Activated CD4-positive, CD25-positive, alpha-beta regulatory T cell (primary cell): ENCODE measurements around the gene HSPA12B.

ENCODE experiments used
- DNase-seq, 4 experiments: peaks; one replicate each; lab custom pipeline; 2025; lab: John Stamatoyannopoulos, UW

Gene HSPA12B

DNA sequence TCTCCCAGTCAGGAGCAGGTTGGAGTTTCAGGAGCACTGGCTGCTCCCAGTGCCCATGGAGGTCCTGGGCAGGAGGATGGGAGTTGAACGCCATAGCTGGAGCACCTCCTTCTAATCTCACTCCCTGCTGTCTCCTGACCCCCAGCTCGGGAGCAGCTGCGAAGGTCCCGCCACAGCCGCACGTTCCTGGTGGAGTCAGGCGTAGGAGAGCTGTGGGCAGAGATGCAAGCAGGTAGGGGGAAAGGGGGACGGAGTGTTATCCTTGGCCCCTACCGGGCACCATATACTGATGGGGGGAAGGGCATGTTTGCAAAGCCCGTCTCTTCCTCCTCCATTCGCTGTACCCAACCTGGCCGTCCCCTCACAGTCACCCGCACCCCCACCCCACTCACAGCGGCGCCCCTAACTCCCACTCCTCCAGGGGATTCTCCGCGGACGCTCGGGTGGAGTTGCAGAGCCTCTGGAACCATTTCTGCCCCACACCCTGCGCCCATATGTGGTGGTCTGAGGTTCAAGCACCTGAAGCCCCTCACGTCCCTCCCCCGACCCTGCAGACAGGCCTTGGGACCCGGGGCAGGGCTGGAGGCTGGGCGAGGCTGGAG, 16.7 kb downstream of the HSPA12B start:
- DNase-seq = no peak

DNA sequence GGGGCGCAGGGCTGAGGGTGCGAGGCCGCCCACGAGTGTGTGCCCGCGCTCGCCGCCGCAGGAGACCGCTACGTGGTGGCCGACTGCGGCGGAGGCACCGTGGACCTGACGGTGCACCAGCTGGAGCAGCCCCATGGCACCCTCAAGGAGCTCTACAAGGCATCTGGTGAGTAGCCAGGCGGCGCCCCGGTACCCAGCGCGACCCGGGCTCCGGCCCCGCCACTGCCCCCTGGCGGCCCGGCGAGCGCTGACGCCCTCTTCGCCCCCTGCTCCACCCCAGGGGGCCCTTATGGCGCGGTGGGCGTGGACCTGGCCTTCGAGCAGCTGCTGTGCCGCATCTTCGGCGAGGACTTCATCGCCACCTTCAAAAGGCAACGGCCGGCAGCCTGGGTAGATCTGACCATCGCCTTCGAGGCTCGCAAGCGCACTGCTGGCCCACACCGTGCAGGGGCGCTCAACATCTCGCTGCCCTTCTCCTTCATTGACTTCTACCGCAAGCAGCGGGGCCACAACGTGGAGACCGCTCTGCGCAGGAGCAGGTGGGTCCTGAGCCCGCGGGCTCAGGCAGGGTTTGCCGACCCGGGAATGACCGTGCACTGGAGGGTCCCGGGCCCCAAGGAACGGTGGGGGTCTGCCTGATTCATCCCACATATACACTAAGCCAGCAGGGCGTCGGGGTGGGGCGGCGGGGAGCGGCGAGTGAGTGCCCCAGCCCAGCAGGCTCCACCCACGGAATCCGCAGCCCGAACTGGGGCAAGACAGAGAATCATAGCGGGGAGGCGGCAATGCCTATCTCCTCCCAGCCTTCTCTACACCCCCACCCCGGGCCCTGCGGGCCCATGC, 17.4 kb downstream of the HSPA12B start:
- DNase-seq = peak in 1 of 4 experiments; percentile 13

DNA sequence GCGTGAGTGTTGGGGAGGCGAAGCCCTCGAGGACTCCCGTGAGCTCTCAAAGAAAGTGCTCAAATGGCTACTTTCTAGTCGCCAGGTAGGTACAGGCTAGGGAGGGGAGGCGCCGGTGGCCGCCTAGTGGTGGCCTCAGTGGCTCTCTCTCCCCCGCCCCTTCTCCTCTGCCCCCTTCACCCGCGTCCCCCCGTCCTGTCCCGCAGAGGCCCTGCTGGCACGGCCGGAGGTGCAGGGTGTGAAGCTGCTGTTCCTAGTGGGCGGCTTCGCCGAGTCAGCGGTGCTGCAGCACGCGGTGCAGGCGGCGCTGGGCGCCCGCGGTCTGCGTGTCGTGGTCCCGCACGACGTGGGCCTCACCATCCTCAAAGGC, 18.8 kb downstream of the HSPA12B start:
- no peak for DNase-seq

GRCh38 chr20:3751675-3752385, 19.3 kb downstream of the HSPA12B start:
- peak in 2 of 4 experiments; percentile 18 to 29 for DNase-seq

DNA sequence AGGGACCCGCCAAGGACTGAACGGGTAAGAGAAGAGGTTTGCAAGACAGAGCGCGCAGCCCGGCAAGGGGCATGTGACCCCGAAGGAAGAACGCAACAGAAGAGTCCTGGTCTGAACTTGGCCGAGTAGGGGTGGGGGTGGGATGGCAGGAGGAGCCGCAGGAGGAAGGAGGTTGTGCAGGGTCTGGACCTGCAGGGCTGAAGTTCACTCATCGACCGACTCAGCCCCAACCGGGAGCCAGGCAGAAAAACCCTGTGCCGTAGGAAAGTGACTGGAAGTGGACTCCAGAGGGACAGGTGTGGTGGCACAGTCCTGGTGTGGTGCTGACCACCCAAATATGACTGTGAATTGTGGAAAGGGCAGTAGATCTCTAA, 19.9 kb downstream of the HSPA12B start:
- DNase-seq = no peak

GRCh38 chr20:3753098-3753497, 20.6 kb downstream of the HSPA12B start:
- peak in 3 of 4 experiments; percentile 17 to 24 (median 18) for DNase-seq

- DNase-seq = no peak
Measured at GRCh38 chr20:3753501-3754275, 21.2 kb downstream of the HSPA12B start.

GRCh38 chr20:3754276-3754630, 21.8 kb downstream of the HSPA12B start:
- no peak for DNase-seq

DNA sequence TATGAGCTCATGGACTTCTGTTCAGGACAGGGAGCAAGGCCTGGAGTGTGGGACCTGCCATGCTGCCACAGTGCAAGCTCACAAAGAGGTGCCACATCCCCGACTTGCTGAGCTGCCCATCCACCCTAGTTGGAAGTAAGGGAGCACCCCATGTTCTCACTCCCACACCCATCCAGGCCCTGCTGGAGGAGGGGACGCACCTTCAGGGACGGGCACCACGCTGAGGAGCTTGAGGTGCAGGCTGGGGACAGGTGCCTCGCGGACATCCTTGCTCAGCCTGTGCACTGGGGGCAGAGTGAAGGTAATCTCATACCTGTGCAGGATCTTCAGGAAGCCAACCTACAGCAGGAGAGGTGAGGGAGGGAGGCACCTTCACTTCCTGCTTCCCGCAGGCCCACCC, 22.8 kb downstream of the HSPA12B start:
- DNase-seq = no peak

DNA sequence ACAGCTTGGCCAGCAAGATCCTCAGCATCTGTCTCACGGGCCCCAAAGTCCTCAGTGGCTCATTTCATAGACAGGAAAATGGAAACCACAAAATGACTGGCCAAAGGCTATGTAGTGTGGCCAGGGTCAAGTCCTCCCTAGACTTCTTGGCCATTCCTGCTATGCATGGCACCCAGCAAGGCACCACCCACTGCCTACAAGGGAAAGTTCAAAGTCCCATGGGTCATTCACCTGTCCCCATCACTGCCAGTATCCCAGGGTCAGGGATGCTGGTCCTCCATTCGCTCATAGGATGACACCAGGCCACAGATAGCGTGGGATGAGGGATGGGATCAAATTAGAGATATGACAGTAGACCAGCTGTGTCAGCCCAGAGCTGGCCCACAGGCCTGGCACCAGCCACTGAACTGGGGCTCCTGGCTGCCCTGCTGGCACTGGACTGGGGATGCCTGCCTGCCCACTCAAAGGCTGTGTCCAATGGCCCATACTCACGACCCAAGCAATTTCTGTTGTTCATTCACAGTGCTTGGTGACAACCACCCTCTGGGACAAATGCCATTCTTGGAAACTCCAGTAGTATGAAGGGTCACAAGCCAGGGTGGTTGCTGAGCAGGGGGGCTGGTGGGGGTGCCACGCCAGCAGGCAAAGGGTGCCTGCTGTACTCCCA, 23.5 kb downstream of the HSPA12B start:
- DNase-seq = no peak

DNA sequence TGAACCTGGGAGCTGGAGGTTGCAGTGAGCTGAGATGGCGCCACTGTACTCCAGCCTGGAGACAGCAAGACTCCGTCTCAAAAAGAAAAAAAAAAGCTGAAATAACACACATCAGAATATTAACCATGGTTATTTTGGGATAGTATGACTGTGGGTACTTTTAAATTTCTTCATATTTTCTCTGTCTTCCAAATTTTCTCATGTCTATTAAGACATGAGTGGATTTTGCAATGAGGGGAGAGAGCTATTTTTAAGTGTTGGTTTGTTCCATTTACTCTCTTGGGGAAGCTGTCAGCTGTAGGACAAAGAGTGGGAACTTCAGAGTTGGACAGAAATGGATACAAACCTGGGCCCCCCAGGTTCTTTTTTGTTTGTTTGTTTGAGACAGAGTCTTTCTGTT, 24.8 kb downstream of the HSPA12B start:
- DNase-seq = no peak

DNA sequence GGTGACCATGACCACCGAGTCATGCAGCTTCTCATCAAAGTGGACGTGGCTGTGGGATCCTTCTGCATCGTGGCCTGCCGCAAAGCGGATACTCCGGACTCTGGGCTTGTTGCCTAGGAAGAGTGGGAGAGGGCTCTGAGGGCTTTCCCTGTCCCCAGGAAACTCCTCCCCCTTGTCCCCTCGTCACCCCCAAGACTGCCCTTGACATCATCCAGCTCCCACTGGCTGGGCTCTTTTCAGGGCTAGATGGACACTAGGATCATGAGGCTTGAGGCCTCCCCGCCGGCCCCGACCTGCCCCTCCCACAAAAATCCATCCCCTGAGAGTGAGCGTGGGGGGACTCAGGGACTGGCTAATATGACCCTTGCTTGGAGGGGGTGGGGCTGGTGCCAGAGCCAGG, 26.1 kb downstream of the HSPA12B start:
- no peak for DNase-seq

DNA sequence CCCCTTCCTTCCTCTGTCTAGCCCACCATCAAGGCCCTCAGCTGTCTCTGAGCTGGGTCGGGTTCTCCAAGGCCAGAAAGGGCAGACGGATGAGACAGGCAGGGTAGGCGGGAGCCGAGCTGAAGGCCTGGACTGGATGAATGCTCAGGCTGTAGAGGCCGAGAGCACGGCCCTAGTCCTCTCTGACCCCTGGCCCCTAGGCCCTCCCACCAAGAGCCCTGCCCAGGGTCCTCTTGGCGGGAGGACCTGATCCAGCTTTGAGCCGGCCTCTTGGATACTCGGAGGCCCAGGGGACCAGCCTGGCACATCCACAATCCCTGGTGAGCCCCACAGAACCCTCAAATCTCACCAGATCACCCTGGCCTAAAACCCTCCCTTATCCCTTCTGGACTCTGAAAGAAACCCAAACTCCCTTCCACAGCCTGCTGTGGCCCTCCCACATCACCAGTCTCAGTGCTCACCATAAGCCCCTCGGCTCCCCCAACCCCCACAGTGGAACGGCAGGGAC, 26.9 kb downstream of the HSPA12B start:
- DNase-seq = no peak

GRCh38 chr20:3759884-3760283, 27.4 kb downstream of the HSPA12B start:
- no peak for DNase-seq

- DNase-seq = no peak
Measured at GRCh38 chr20:3760655-3761348, 28.3 kb downstream of the HSPA12B start.

DNA sequence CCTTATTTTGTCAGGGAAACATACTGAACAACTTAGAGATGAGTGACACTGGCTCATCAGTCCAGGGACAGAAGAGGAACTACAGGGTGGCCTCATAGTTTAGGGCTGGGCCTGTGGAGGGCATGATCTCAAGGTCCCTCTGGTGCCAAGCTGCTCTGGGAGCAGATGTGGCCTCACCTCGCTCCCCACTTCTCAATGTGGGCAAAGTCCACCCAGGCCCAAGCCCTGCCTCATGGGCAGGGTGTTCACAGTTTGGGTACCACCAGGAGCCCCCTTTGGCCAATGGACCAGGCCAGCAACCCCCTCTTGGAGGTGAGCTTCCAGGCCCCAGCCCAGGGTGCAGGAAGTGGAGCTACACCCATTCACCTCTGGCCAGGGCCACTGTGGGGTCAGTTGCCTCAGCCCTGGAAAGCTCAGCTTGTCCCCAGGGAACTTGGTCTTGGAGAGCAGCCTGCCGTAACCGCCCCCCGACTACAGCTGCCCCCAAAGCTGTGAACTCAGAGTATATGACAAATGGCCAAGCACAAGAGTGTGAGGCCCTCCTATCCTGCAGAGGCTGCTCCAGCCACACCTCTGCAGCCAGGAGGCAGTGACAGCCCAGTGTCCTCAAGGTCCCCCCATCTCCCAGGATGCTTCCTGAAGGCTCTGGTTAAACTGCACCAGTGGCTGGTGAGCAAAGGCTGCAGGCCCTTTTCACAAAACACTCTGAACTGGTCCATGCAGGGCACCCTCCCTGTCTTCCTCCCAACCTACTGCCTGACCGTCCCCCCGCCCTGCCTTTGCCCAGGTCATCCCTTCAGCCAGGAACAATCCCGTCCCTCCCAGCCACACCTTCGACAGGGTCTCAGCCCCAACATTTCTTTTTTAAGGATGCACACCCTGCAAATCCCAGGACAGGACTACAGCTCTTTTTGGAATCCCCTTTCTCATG, 31.5 kb downstream of the HSPA12B start:
- no peak for DNase-seq

GRCh38 chr20:3764659-3765058, 32.2 kb downstream of the HSPA12B start:
- no peak for DNase-seq

- no peak for DNase-seq
Measured at GRCh38 chr20:3765171-3765882, 32.8 kb downstream of the HSPA12B start.

- no peak for DNase-seq
Measured at GRCh38 chr20:3766422-3767109, 34.1 kb downstream of the HSPA12B start.
